Measurements from ENCODE around the gene TRIM72.
"Not testable (repeated sequence)": the region's sequence is repeated elsewhere in the genome, so short reads cannot be mapped to it uniquely, and the experiment has no call there.

The TRIM72 gene

GRCh38 chr16:31269541-31269940 lies 55.6 kb downstream of the TRIM72 start:
- TF ChIP-seq CTCF (IDR thresholded peaks at IDR 0.05; ENCODE audit: control insufficient read depth, extremely low read depth, insufficient read depth) = no peak
- no peak for DNase-seq (ENCODE audit: low read depth)
- H3K4me3 ChIP-seq (ENCODE audit: low read depth, low read length) = no peak overlapping the region

GRCh38 chr16:31269973-31270372 lies 56.1 kb downstream of the TRIM72 start:
- not testable (repeated sequence) for DNase-seq (ENCODE audit: low read depth); H3K4me3 ChIP-seq (ENCODE audit: low read depth, low read length)

- no peak for TF ChIP-seq CTCF (IDR thresholded peaks at IDR 0.05; ENCODE audit: control insufficient read depth, extremely low read depth, insufficient read depth)
- H3K4me3 ChIP-seq (ENCODE audit: low read depth, low read length) = no peak overlapping the region
- no peak for DNase-seq (ENCODE audit: low read depth)
Measured at GRCh38 chr16:31270795-31271194, 56.9 kb downstream of the TRIM72 start.

GRCh38 chr16:31271621-31272190 lies 57.8 kb downstream of the TRIM72 start:
- DNase-seq (ENCODE audit: low read depth) = no peak
- H3K4me3 ChIP-seq (ENCODE audit: low read depth, low read length) = no peak overlapping the region
- no peak for TF ChIP-seq CTCF (IDR thresholded peaks at IDR 0.05; ENCODE audit: control insufficient read depth, extremely low read depth, insufficient read depth)

GRCh38 chr16:31273187-31273586 lies 59.3 kb downstream of the TRIM72 start:
- TF ChIP-seq CTCF (IDR thresholded peaks at IDR 0.05; ENCODE audit: control insufficient read depth, extremely low read depth, insufficient read depth) = no peak
- DNase-seq (ENCODE audit: low read depth) = no peak
- H3K4me3 ChIP-seq (ENCODE audit: low read depth, low read length) = no peak overlapping the region

GRCh38 chr16:31273676-31274075 lies 59.8 kb downstream of the TRIM72 start:
- no peak for DNase-seq (ENCODE audit: low read depth)
- no peak overlapping the region for H3K4me3 ChIP-seq (ENCODE audit: low read depth, low read length)
- no peak for TF ChIP-seq CTCF (IDR thresholded peaks at IDR 0.05; ENCODE audit: control insufficient read depth, extremely low read depth, insufficient read depth)

GRCh38 chr16:31274831-31275816 lies 61.2 kb downstream of the TRIM72 start:
- H3K4me3 ChIP-seq (ENCODE audit: low read depth, low read length) = no peak overlapping the region
- no peak for TF ChIP-seq CTCF (IDR thresholded peaks at IDR 0.05; ENCODE audit: control insufficient read depth, extremely low read depth, insufficient read depth)
- no peak for DNase-seq (ENCODE audit: low read depth)

Data from LNCaP clone FGC (cell line).